AG09309 (cell line): ENCODE data around the gene MGAT5B.

Experiments used
- DNase-seq: peaks from one replicate; pipeline ENCODE4 v3.0.0-alpha.2; 2010; ENCODE audit warnings: low read depth
- H3K4me3 ChIP-seq: 2 replicates; pipeline ENCODE4 v1.5.1; 2011; ENCODE audit warnings: mild to moderate bottlenecking, low read depth, low read length, moderate library complexity; ENCODE audit not compliant: control insufficient read depth
- CTCF ChIP-seq: IDR thresholded peaks from 2 replicates; pipeline ENCODE4 v1.5.1; 2011; ENCODE audit warnings: mild to moderate bottlenecking, low read depth, low read length, inconsistent platforms; ENCODE audit not compliant: insufficient read depth, control insufficient read depth; ENCODE audit errors: missing control alignments

Gene MGAT5B

GRCh38 chr17:76983075-76983775, 115.0 kb downstream of the MGAT5B start:
- DNase-seq: no peak
- no peak overlapping the region for H3K4me3 ChIP-seq

GRCh38 chr17:76986365-76986764, 118.2 kb downstream of the MGAT5B start:
- H3K4me3 ChIP-seq: no peak overlapping the region
- DNase-seq: no peak
- no peak for TF ChIP-seq CTCF

More at GRCh38 chr17:76983075-76983775, 115.0 kb downstream of the MGAT5B start:
- TF ChIP-seq CTCF: no peak

GRCh38 chr17:76987486-76988093, 119.4 kb downstream of the MGAT5B start:
- no peak for DNase-seq
- no peak for TF ChIP-seq CTCF
- no peak overlapping the region for H3K4me3 ChIP-seq

GRCh38 chr17:76988796-76989195, 120.6 kb downstream of the MGAT5B start:
- TF ChIP-seq CTCF: no peak
- no peak for DNase-seq
- no peak overlapping the region for H3K4me3 ChIP-seq

- DNase-seq: no peak
- no peak overlapping the region for H3K4me3 ChIP-seq
Observed at GRCh38 chr17:76989519-76989918, 121.3 kb downstream of the MGAT5B start.

GRCh38 chr17:76992891-76993290, 124.7 kb downstream of the MGAT5B start:
- DNase-seq: no peak

More at GRCh38 chr17:76989519-76989918, 121.3 kb downstream of the MGAT5B start:
- no peak for TF ChIP-seq CTCF

More at GRCh38 chr17:76992891-76993290, 124.7 kb downstream of the MGAT5B start:
- no peak overlapping the region for H3K4me3 ChIP-seq
- TF ChIP-seq CTCF: no peak
